Measurements from ENCODE around the gene ARL15.

ARL15 gene

GRCh38 chr5:54329731-54330709, 19.6 kb upstream of the ARL15 start:
- Histone ChIP-seq H3K9ac (no peak overlapping the region), H3K9me3 (peaks cover 12% of the 10 kb centered on the region)

GRCh38 chr5:54326662-54327270, 16.4 kb upstream of the ARL15 start:
- Histone ChIP-seq H3K4me2 (no peak overlapping the region), H3K4me3 (no peak overlapping the region), H3K36me3 (no peaks in the 10 kb centered on the region), H3K27ac (no peak overlapping the region), H3K9ac (no peak overlapping the region), H3K4me1 (0 out of 2 replicates have a peak, but pooled peaks cover 9% of the 10 kb centered on the region), H4K20me1 (no peaks in the 10 kb centered on the region), H3K27me3 (no peaks in the 10 kb centered on the region), H3K9me3 (no peaks in the 10 kb centered on the region)
- TF ChIP-seq Cebpa-rat (IDR thresholded peaks at IDR 0.05) = no peak

More at GRCh38 chr5:54329731-54330709, 19.6 kb upstream of the ARL15 start:
- 0 out of 2 replicates have a peak, but pooled peaks cover 9% of the 10 kb centered on the region for H3K4me1 ChIP-seq
- TF ChIP-seq Cebpa-rat (IDR thresholded peaks at IDR 0.05) = no peak
- H3K4me3 ChIP-seq = no peak overlapping the region
- no peaks in the 10 kb centered on the region for H4K20me1 ChIP-seq
- H3K27ac ChIP-seq = no peak overlapping the region
- no peaks in the 10 kb centered on the region for H3K36me3 ChIP-seq
- H3K4me2 ChIP-seq = no peak overlapping the region
- H3K27me3 ChIP-seq = no peaks in the 10 kb centered on the region

GRCh38 chr5:54325610-54326311, 15.4 kb upstream of the ARL15 start:
- no peak overlapping the region for H3K4me3 ChIP-seq
- TF ChIP-seq Cebpa-rat (IDR thresholded peaks at IDR 0.05) = no peak
- no peak overlapping the region for H3K27ac ChIP-seq
- H3K9me3 ChIP-seq = no peaks in the 10 kb centered on the region
- H3K4me1 ChIP-seq = 0 out of 2 replicates have a peak, but pooled peaks cover 9% of the 10 kb centered on the region
- no peak overlapping the region for H3K9ac ChIP-seq
- no peak overlapping the region for H3K4me2 ChIP-seq
- H3K36me3 ChIP-seq = no peaks in the 10 kb centered on the region
- H4K20me1 ChIP-seq = no peaks in the 10 kb centered on the region
- H3K27me3 ChIP-seq = no peaks in the 10 kb centered on the region

- no peaks in the 10 kb centered on the region for H4K20me1 ChIP-seq
- no peaks in the 10 kb centered on the region for H3K27me3 ChIP-seq
- no peak overlapping the region for H3K27ac ChIP-seq
- TF ChIP-seq Cebpa-rat (IDR thresholded peaks at IDR 0.05) = no peak
- no peaks in the 10 kb centered on the region for H3K9me3 ChIP-seq
- H3K4me3 ChIP-seq = no peak overlapping the region
- H3K4me1 ChIP-seq = 0 out of 2 replicates have a peak, but pooled peaks cover 9% of the 10 kb centered on the region
- H3K4me2 ChIP-seq = no peak overlapping the region
- H3K9ac ChIP-seq = no peak overlapping the region
- no peaks in the 10 kb centered on the region for H3K36me3 ChIP-seq
These were observed 14.9 kb upstream of the ARL15 start for GRCh38 chr5:54325272-54325609.

GRCh38 chr5:54324651-54325271, 14.4 kb upstream of the ARL15 start:
- TF ChIP-seq Cebpa-rat (IDR thresholded peaks at IDR 0.05) = no peak
- H3K27ac ChIP-seq = no peak overlapping the region
- no peaks in the 10 kb centered on the region for H4K20me1 ChIP-seq
- H3K4me1 ChIP-seq = 0 out of 2 replicates have a peak, but pooled peaks cover 9% of the 10 kb centered on the region
- no peak overlapping the region for H3K4me3 ChIP-seq
- H3K9ac ChIP-seq = no peak overlapping the region
- no peaks in the 10 kb centered on the region for H3K9me3 ChIP-seq
- H3K27me3 ChIP-seq = no peaks in the 10 kb centered on the region
- no peak overlapping the region for H3K4me2 ChIP-seq
- no peaks in the 10 kb centered on the region for H3K36me3 ChIP-seq

- TF ChIP-seq Cebpa-rat (IDR thresholded peaks at IDR 0.05) = no peak
These were observed 13.1 kb upstream of the ARL15 start for GRCh38 chr5:54323495-54323894.

GRCh38 chr5:54320256-54320655, 9.9 kb upstream of the ARL15 start:
- Histone ChIP-seq H3K36me3 (no peaks in the 10 kb centered on the region), H3K27me3 (no peaks in the 10 kb centered on the region), H4K20me1 (no peaks in the 10 kb centered on the region), H3K4me3 (no peak overlapping the region), H3K4me1 (0 out of 2 replicates have a peak, but pooled peaks cover under 1% of the 10 kb centered on the region), H3K4me2 (no peak overlapping the region), H3K27ac (no peak overlapping the region), H3K9ac (no peak overlapping the region), H3K9me3 (no peaks in the 10 kb centered on the region)
- no peak for TF ChIP-seq Cebpa-rat (IDR thresholded peaks at IDR 0.05)

More at GRCh38 chr5:54323495-54323894, 13.1 kb upstream of the ARL15 start:
- Histone ChIP-seq H3K9ac (no peak overlapping the region), H3K4me1 (0 out of 2 replicates have a peak, but pooled peaks cover 9% of the 10 kb centered on the region), H3K27me3 (no peaks in the 10 kb centered on the region), H3K36me3 (no peaks in the 10 kb centered on the region), H3K27ac (no peak overlapping the region), H3K9me3 (no peaks in the 10 kb centered on the region), H4K20me1 (no peaks in the 10 kb centered on the region), H3K4me3 (no peak overlapping the region), H3K4me2 (no peak overlapping the region)

GRCh38 chr5:54317511-54318260, 7.3 kb upstream of the ARL15 start:
- Histone ChIP-seq H3K27me3 (no peaks in the 10 kb centered on the region), H3K4me2 (no peak overlapping the region), H3K27ac (no peak overlapping the region), H3K9ac (no peak overlapping the region), H4K20me1 (no peaks in the 10 kb centered on the region), H3K36me3 (no peaks in the 10 kb centered on the region), H3K4me3 (no peak overlapping the region), H3K9me3 (no peaks in the 10 kb centered on the region), H3K4me1 (no peaks in the 10 kb centered on the region)
- no peak for TF ChIP-seq Cebpa-rat (IDR thresholded peaks at IDR 0.05)

All from BLaER1 (cell line).